ENCODE data around the gene RBBP4. TPM values are rescaled to one million over a fixed set of nuclear protein-coding genes. Genes with fewer than 3 reads are reported as not detected.

Gene RBBP4
- total RNA-seq, 4 donors from 2014 or later, result 97.8 to 104 (median 102) TPM

- TF ChIP-seq CTCF (IDR thresholded peaks at IDR 0.05) (no peak), POLR2A (IDR thresholded peaks at IDR 0.05) (no peak)
- intact Hi-C loops (cut with DNase I; ENCODE audit: low total_unique reads), result loop anchor here (10.0 kb wide), 1 partner anchor 163 kb away; no protein-coding TSS in a partner anchor
- DNase-seq (ENCODE audit: low spot score in 2 of 2), result no peak
- peak overlapping the region; percentile 31 for H3K4me3 ChIP-seq (ENCODE audit: low read depth, poor library complexity, severe bottlenecking)
- WGBS, 2 donors, result 3 to 8% methylated on average over 9 to 21 of the region's 27 CpGs
Measured at GRCh38 chr1:32701951-32702598, 51.1 kb downstream of the RBBP4 start.

GRCh38 chr1:32702599-32703478 lies 51.8 kb downstream of the RBBP4 start, which contains the start of gene SYNC:
Gene SYNC (minus strand): TSS chr1:32702770. CDS start chr1:32702660, 110 bp downstream.
- H3K4me3 ChIP-seq (ENCODE audit: low read depth, poor library complexity, severe bottlenecking), result peak within 1 kb of the TSS; percentile 31
- TF ChIP-seq POLR2A (IDR thresholded peaks at IDR 0.05) (no peak), CTCF (IDR thresholded peaks at IDR 0.05) (no peak)
- 0 to 1% methylated on average over 22 to 33 of the region's 70 CpGs for WGBS, 2 donors
- DNase-seq (ENCODE audit: low spot score in 2 of 2), result peak; percentile 52 to 94
- intact Hi-C loops (cut with DNase I; ENCODE audit: low total_unique reads), result loop anchor here (10.0 kb wide), 1 partner anchor 162 kb away; no protein-coding TSS in a partner anchor

- whole genome bisulfite sequencing, 2 donors, result 48 to 50% methylated on average over 18 of the region's 18 CpGs
- DNase-seq (ENCODE audit: low spot score in 2 of 2), result no peak
- intact Hi-C loops (cut with DNase I; ENCODE audit: low total_unique reads), result loop anchor here (10.0 kb wide), 1 partner anchor 161 kb away; no protein-coding TSS in a partner anchor
- H3K4me3 ChIP-seq (ENCODE audit: low read depth, poor library complexity, severe bottlenecking), result no peak overlapping the region
- no peak for TF ChIP-seq POLR2A (IDR thresholded peaks at IDR 0.05)
- no peak for TF ChIP-seq CTCF (IDR thresholded peaks at IDR 0.05)
Measured at GRCh38 chr1:32703479-32704291, 52.7 kb downstream of the RBBP4 start.

GRCh38 chr1:32705516-32705915 lies 54.5 kb downstream of the RBBP4 start:
- no peak for DNase-seq (ENCODE audit: low spot score in 2 of 2)
- H3K4me3 ChIP-seq (ENCODE audit: low read depth, poor library complexity, severe bottlenecking), result no peak overlapping the region
- WGBS, 2 donors, result 93 to 95% methylated on average over 7 of the region's 7 CpGs
- TF ChIP-seq CTCF (IDR thresholded peaks at IDR 0.05) (no peak), POLR2A (IDR thresholded peaks at IDR 0.05) (no peak)
- intact Hi-C loops (cut with DNase I; ENCODE audit: low total_unique reads), result loop anchor here (10.0 kb wide), 1 partner anchor 159 kb away; no protein-coding TSS in a partner anchor

GRCh38 chr1:32706491-32706890 lies 55.5 kb downstream of the RBBP4 start:
- no peak for DNase-seq (ENCODE audit: low spot score in 2 of 2)
- H3K4me3 ChIP-seq (ENCODE audit: low read depth, poor library complexity, severe bottlenecking), result no peak overlapping the region
- intact Hi-C loops (cut with DNase I; ENCODE audit: low total_unique reads), result loop anchor here (10.0 kb wide), 1 partner anchor 158 kb away; no protein-coding TSS in a partner anchor
- 40 to 44% methylated on average over 1 of the region's 1 CpG for WGBS, 2 donors
- no peak for TF ChIP-seq POLR2A (IDR thresholded peaks at IDR 0.05)
- no peak for TF ChIP-seq CTCF (IDR thresholded peaks at IDR 0.05)
